Measurements from ENCODE around the gene LRRN4.

Gene LRRN4

GRCh38 chr20:6051505-6051904 is 2.4 kb downstream of the LRRN4 start:
- TF ChIP-seq REST (IDR thresholded peaks at IDR 0.05; ENCODE audit: insufficient read depth in 1 of 2, low read depth in 2 of 2, low read length in 2 of 2), result no peak
- TF ChIP-seq POLR2AphosphoS5 (IDR thresholded peaks at IDR 0.05; ENCODE audit: low read depth, low read length), result no peak
- TF ChIP-seq TAF1 (IDR thresholded peaks at IDR 0.05; ENCODE audit: borderline replicate concordance, insufficient read depth, low read length), result no peak
- TF ChIP-seq SIN3A (IDR thresholded peaks at IDR 0.05; ENCODE audit: borderline replicate concordance, insufficient read depth, low read length), result no peak
- TF ChIP-seq FOXP2 (optimal IDR thresholded peaks at IDR 0.05; ENCODE audit: borderline replicate concordance, extremely low read depth, extremely low read length, insufficient read depth), result no peak

GRCh38 chr20:6048391-6048790 is 5.5 kb downstream of the LRRN4 start:
- TF ChIP-seq SIN3A (IDR thresholded peaks at IDR 0.05; ENCODE audit: borderline replicate concordance, insufficient read depth, low read length) (no peak), FOXP2 (optimal IDR thresholded peaks at IDR 0.05; ENCODE audit: borderline replicate concordance, extremely low read depth, extremely low read length, insufficient read depth) (no peak), REST (IDR thresholded peaks at IDR 0.05; ENCODE audit: insufficient read depth in 1 of 2, low read depth in 2 of 2, low read length in 2 of 2) (no peak), POLR2AphosphoS5 (IDR thresholded peaks at IDR 0.05; ENCODE audit: low read depth, low read length) (no peak), TAF1 (IDR thresholded peaks at IDR 0.05; ENCODE audit: borderline replicate concordance, insufficient read depth, low read length) (no peak)

DNA sequence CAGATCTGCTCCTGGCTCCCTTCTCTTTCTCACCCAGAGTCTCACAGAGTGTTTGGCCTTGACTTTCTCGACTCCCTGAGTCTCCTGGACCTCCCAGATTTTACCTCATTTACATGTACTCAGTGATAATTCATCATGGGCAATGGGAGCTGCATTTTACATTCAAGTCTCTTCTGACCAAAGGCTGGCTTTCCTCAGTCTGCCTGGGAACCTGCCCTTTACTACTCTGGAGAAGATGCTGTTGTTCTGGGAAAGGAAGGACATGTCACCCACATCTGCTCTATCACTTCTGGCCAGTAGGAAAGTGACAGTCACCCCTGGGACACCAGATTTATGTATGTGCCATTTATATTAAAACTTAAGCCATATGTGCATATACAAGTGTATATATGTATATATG is 7.4 kb downstream of the LRRN4 start:
- TF ChIP-seq REST (IDR thresholded peaks at IDR 0.05; ENCODE audit: insufficient read depth in 1 of 2, low read depth in 2 of 2, low read length in 2 of 2) (no peak), POLR2AphosphoS5 (IDR thresholded peaks at IDR 0.05; ENCODE audit: low read depth, low read length) (no peak), TAF1 (IDR thresholded peaks at IDR 0.05; ENCODE audit: borderline replicate concordance, insufficient read depth, low read length) (no peak), SIN3A (IDR thresholded peaks at IDR 0.05; ENCODE audit: borderline replicate concordance, insufficient read depth, low read length) (no peak), FOXP2 (optimal IDR thresholded peaks at IDR 0.05; ENCODE audit: borderline replicate concordance, extremely low read depth, extremely low read length, insufficient read depth) (no peak)

- TF ChIP-seq REST (IDR thresholded peaks at IDR 0.05; ENCODE audit: insufficient read depth in 1 of 2, low read depth in 2 of 2, low read length in 2 of 2) (no peak), TAF1 (IDR thresholded peaks at IDR 0.05; ENCODE audit: borderline replicate concordance, insufficient read depth, low read length) (no peak), POLR2AphosphoS5 (IDR thresholded peaks at IDR 0.05; ENCODE audit: low read depth, low read length) (no peak), SIN3A (IDR thresholded peaks at IDR 0.05; ENCODE audit: borderline replicate concordance, insufficient read depth, low read length) (no peak)
These were observed 8.3 kb downstream of the LRRN4 start for GRCh38 chr20:6045566-6045965.

DNA sequence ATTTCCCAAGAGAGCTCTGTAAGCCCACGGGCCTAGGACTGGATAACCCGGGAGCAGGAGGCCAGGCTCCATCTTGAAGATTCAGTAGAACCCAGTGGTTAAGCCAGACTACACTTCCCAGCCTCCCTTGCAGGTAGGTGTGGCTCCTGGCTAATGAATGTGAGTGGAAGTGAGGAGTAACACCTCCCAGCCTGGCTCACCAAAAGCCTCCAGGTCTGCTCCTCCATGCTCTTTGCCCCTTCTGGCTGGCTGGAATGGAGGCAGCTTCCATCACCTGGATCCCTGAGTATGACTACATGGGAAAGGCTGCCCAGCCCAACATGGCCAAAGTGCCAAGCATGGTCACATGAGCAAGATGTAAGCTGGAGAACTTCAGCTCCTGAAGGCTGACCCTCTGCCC is 9.7 kb downstream of the LRRN4 start:
- TF ChIP-seq POLR2AphosphoS5 (IDR thresholded peaks at IDR 0.05; ENCODE audit: low read depth, low read length), result no peak
- no peak for TF ChIP-seq REST (IDR thresholded peaks at IDR 0.05; ENCODE audit: insufficient read depth in 1 of 2, low read depth in 2 of 2, low read length in 2 of 2)
- TF ChIP-seq FOXP2 (optimal IDR thresholded peaks at IDR 0.05; ENCODE audit: borderline replicate concordance, extremely low read depth, extremely low read length, insufficient read depth), result no peak
- no peak for TF ChIP-seq TAF1 (IDR thresholded peaks at IDR 0.05; ENCODE audit: borderline replicate concordance, insufficient read depth, low read length)
- no peak for TF ChIP-seq SIN3A (IDR thresholded peaks at IDR 0.05; ENCODE audit: borderline replicate concordance, insufficient read depth, low read length)

All from PFSK-1 (cell line).